ENCODE measurements around the gene KIAA0513. TPM values are rescaled to one million over a fixed set of nuclear protein-coding genes. Genes with fewer than 3 reads are reported as not detected.

Gene KIAA0513
- total and polyA plus RNA-seq, 9 donors: 2.8 to 12.8 (median 7.1) TPM

GRCh38 chr16:85006639-85007038, 21.0 kb upstream of the KIAA0513 start:
- WGBS, 3 donors: 75 to 77% (median 76%) methylated on average over 7 of the region's 7 CpGs
- no peak for TF ChIP-seq POLR2A (IDR thresholded peaks at IDR 0.05)
- no peak for TF ChIP-seq EP300 (IDR thresholded peaks at IDR 0.05)
- TF ChIP-seq CTCF (IDR thresholded peaks at IDR 0.05): no peak
- H3K9me3 ChIP-seq: no peaks in the 10 kb centered on the region
- intact Hi-C loops (cut with DNase I): no loop called here
- H3K27ac ChIP-seq: no peak overlapping the region
- peaks cover 32% of the 10 kb centered on the region for H3K4me1 ChIP-seq (ENCODE audit: insufficient read depth)
- DNase-seq: no peak
- H3K36me3 ChIP-seq: no peaks in the 10 kb centered on the region
- H3K4me3 ChIP-seq: no peak overlapping the region
- H3K27me3 ChIP-seq: no peaks in the 10 kb centered on the region

GRCh38 chr16:85007496-85008214, 19.9 kb upstream of the KIAA0513 start:
- intact Hi-C loops (cut with DNase I): no loop called here
- Histone ChIP-seq H3K27ac (no peak overlapping the region), H3K27me3 (no peaks in the 10 kb centered on the region), H3K4me1 (ENCODE audit: insufficient read depth) (peaks cover 27% of the 10 kb centered on the region), H3K9me3 (no peaks in the 10 kb centered on the region), H3K4me3 (no peak overlapping the region), H3K36me3 (no peaks in the 10 kb centered on the region)
- DNase-seq: no peak
- WGBS, 3 donors: 88 to 98% (median 95%) methylated on average over 7 of the region's 7 CpGs
- TF ChIP-seq POLR2A (IDR thresholded peaks at IDR 0.05): no peak
- TF ChIP-seq CTCF (IDR thresholded peaks at IDR 0.05): no peak
- TF ChIP-seq EP300 (IDR thresholded peaks at IDR 0.05): no peak

- Histone ChIP-seq H3K4me3 (no peak overlapping the region), H3K27me3 (no peaks in the 10 kb centered on the region), H3K4me1 (ENCODE audit: insufficient read depth) (peaks cover 21% of the 10 kb centered on the region), H3K27ac (no peak overlapping the region), H3K9me3 (no peaks in the 10 kb centered on the region), H3K36me3 (no peaks in the 10 kb centered on the region)
- intact Hi-C loops (cut with DNase I): no loop called here
- WGBS, 3 donors: 83 to 98% (median 85%) methylated on average over 3 of the region's 3 CpGs
- TF ChIP-seq CTCF (IDR thresholded peaks at IDR 0.05) (no peak), EP300 (IDR thresholded peaks at IDR 0.05) (no peak), POLR2A (IDR thresholded peaks at IDR 0.05) (no peak)
- no peak for DNase-seq
Measured at GRCh38 chr16:85008271-85008670, 19.3 kb upstream of the KIAA0513 start.

- peak overlapping the region in 1 of 2 donors; percentile 91 for H3K27ac ChIP-seq
- peaks cover 11% of the 10 kb centered on the region for H3K4me1 ChIP-seq (ENCODE audit: insufficient read depth)
- H3K27me3 ChIP-seq: no peaks in the 10 kb centered on the region
- intact Hi-C loops (cut with DNase I): no loop called here
- WGBS, 3 donors: 18 to 30% (median 26%) methylated on average over 9 of the region's 9 CpGs
- no peak for DNase-seq
- no peaks in the 10 kb centered on the region for H3K36me3 ChIP-seq
- peak overlapping the region; percentile 87 for H3K4me3 ChIP-seq
- no peak for TF ChIP-seq POLR2A (IDR thresholded peaks at IDR 0.05)
- no peak for TF ChIP-seq EP300 (IDR thresholded peaks at IDR 0.05)
- no peak for TF ChIP-seq CTCF (IDR thresholded peaks at IDR 0.05)
- H3K9me3 ChIP-seq: no peaks in the 10 kb centered on the region
Measured at GRCh38 chr16:85010446-85010930, 17.1 kb upstream of the KIAA0513 start.
